Occipital lobe (tissue), 2 donors: ENCODE measurements around the gene TRPC5OS. TPM values are rescaled to one million over a fixed set of nuclear protein-coding genes. Genes with fewer than 3 reads are reported as not detected.

Source experiments
- DNase-seq: peaks from one replicate; lab custom pipeline; 2025; lab: John Stamatoyannopoulos, UW
- total RNA-seq: library from RNA; depleted of rRNA; stranded (reverse); fragments of >200 nt; gene quantifications from one replicate; pipeline ENCODE4 v1.2.3, GENCODE V29; 2014

TRPC5OS gene
- total RNA-seq: under 0.01 TPM

- DNase-seq: no peak
These were observed at the start of gene TRPC5OS for GRCh38 chrX:111875881-111876280. TRPC5OS (plus strand) TSS chrX:111876181; CDS start chrX:111901850, 25,669 bp downstream.

- DNase-seq: no peak
These were observed 46.6 kb upstream of the TRPC5OS start for GRCh38 chrX:111829345-111829744.

GRCh38 chrX:111830571-111830970, 45.4 kb upstream of the TRPC5OS start:
- DNase-seq: no peak

- no peak for DNase-seq
These were observed 44.6 kb upstream of the TRPC5OS start for GRCh38 chrX:111831343-111831742.

- DNase-seq: no peak
These were observed 38.8 kb upstream of the TRPC5OS start for GRCh38 chrX:111837197-111837596.

GRCh38 chrX:111847491-111848133, 28.4 kb upstream of the TRPC5OS start:
- DNase-seq: no peak

- no peak for DNase-seq
These were observed 27.4 kb upstream of the TRPC5OS start for GRCh38 chrX:111848541-111848940.

GRCh38 chrX:111850975-111851374, 25.0 kb upstream of the TRPC5OS start:
- DNase-seq: no peak

GRCh38 chrX:111854556-111855490, 21.2 kb upstream of the TRPC5OS start:
- no peak for DNase-seq

- no peak for DNase-seq
These were observed 18.4 kb upstream of the TRPC5OS start for GRCh38 chrX:111857534-111858060.

GRCh38 chrX:111861605-111862004, 14.4 kb upstream of the TRPC5OS start:
- no peak for DNase-seq

- no peak for DNase-seq
These were observed 8.7 kb upstream of the TRPC5OS start for GRCh38 chrX:111867236-111867635.

- no peak for DNase-seq
These were observed 7.0 kb upstream of the TRPC5OS start for GRCh38 chrX:111868726-111869638.

GRCh38 chrX:111869639-111870034, 6.3 kb upstream of the TRPC5OS start:
- DNase-seq: peak; percentile 4

GRCh38 chrX:111874241-111874640, 1.7 kb upstream of the TRPC5OS start:
- no peak for DNase-seq

GRCh38 chrX:111876646-111877045, 665 bp downstream of the TRPC5OS start:
- no peak for DNase-seq

GRCh38 chrX:111877681-111878080, 1.7 kb downstream of the TRPC5OS start:
- no peak for DNase-seq

- no peak for DNase-seq
These were observed 4.8 kb downstream of the TRPC5OS start for GRCh38 chrX:111880735-111881134.

GRCh38 chrX:111881715-111882114, 5.7 kb downstream of the TRPC5OS start:
- no peak for DNase-seq

- DNase-seq: peak; percentile 1
These were observed 10.7 kb downstream of the TRPC5OS start for GRCh38 chrX:111886678-111887077.

- DNase-seq: no peak
These were observed 12.6 kb downstream of the TRPC5OS start for GRCh38 chrX:111888600-111888999.
